ENCODE data around the gene SLC19A2. TPM values are rescaled to one million over a fixed set of nuclear protein-coding genes. Genes with fewer than 3 reads are reported as not detected.

Gene SLC19A2
- total and polyA plus RNA-seq, 2 donors (not counting 3 experiments of a cell fraction or from before 2014, with no cell fraction given) = 5.2 to 5.4 TPM

- DNase-seq (ENCODE audit: low read depth, low spot score) (no peak), FAIRE-seq (no peak)
- no peak overlapping the region for H3K27ac ChIP-seq (ENCODE audit: insufficient read depth, low read depth, low read length)
- no peak overlapping the region for H3K4me3 ChIP-seq (replicated peaks in 1 of 3; ENCODE audit: insufficient read depth in 1 of 3, low read depth in 1 of 3, low read length in 3 of 3)
- peaks cover 33% of the 10 kb centered on the region for H3K4me1 ChIP-seq (ENCODE audit: control insufficient read depth, extremely low read depth, insufficient read depth, low read length)
- TF ChIP-seq JUN (IDR thresholded peaks at IDR 0.05; ENCODE audit: borderline replicate concordance, insufficient read depth, insufficient read length, low read depth) = no peak
- TF ChIP-seq POLR2AphosphoS5 (IDR thresholded peaks at IDR 0.05; ENCODE audit: insufficient read depth, low read depth, low read length) = no peak
- no peak for TF ChIP-seq GATA2 (IDR thresholded peaks at IDR 0.05; ENCODE audit: insufficient read depth, insufficient read length, low read depth, low read length)
- TF ChIP-seq EZH2 (IDR thresholded peaks at IDR 0.05; ENCODE audit: borderline replicate concordance, low read depth, low read length, severe bottlenecking) = no peak
- TF ChIP-seq MAX (IDR thresholded peaks at IDR 0.05; ENCODE audit: insufficient read depth, insufficient read length) = no peak
- no peak for TF ChIP-seq FOS (IDR thresholded peaks at IDR 0.05; ENCODE audit: borderline replicate concordance, insufficient read depth, low read length)
- no peak for TF ChIP-seq CTCF (IDR thresholded peaks at IDR 0.05; ENCODE audit: extremely low read depth in 1 of 2, insufficient read depth in 1 of 2, low read depth in 1 of 2, low read length in 2 of 2)
- TF ChIP-seq MYC (IDR thresholded peaks at IDR 0.05; ENCODE audit: low read depth, low read length) = no peak
- no peak for TF ChIP-seq POLR2A (IDR thresholded peaks at IDR 0.05; ENCODE audit: low read depth, low read length)
- BruUV-seq (replicated peaks) = no TSS peak
- H3K36me3 ChIP-seq (ENCODE audit: control insufficient read depth in 2 of 2, extremely low read depth in 1 of 2, insufficient read depth in 2 of 2, low read length in 2 of 2) = no peaks in the 10 kb centered on the region
- no peak overlapping the region for H3K9ac ChIP-seq (replicated peaks; ENCODE audit: extremely low read depth, insufficient read depth, low read length)
- no peaks in the 10 kb centered on the region for H3K79me2 ChIP-seq (ENCODE audit: control insufficient read depth, insufficient read depth, low read length)
- H3K27me3 ChIP-seq (ENCODE audit: control insufficient read depth in 2 of 2, insufficient read depth in 2 of 2, low read length in 2 of 2) = no peaks in the 10 kb centered on the region
- H3K4me2 ChIP-seq (ENCODE audit: insufficient read depth, low read length) = no peak overlapping the region
- peak overlapping the region; percentile 21 for H2AFZ ChIP-seq (ENCODE audit: low read depth, low read length)
- dilution Hi-C loops (cut with MboI; ENCODE audit: extremely low pct_ligation_motif_present, low sequenced_read_pairs) = no loop called here
- no peaks in the 10 kb centered on the region for H3K9me1 ChIP-seq (replicated peaks; ENCODE audit: control insufficient read depth, extremely low read depth, insufficient read depth, low read length)
- ChIA-PET POLR2A (no interaction called here), CTCF (no interaction called here)
- H3K9me3 ChIP-seq (replicated peaks; ENCODE audit: control insufficient read depth, insufficient read depth, low read length) = no peaks in the 10 kb centered on the region
- intact Hi-C loops (cut with micrococcal nuclease) = no loop called here
- H4K20me1 ChIP-seq (replicated peaks; ENCODE audit: control insufficient read depth, extremely low read depth, insufficient read depth, low read length) = no peaks in the 10 kb centered on the region
Observed at GRCh38 chr1:169513208-169513607, 27.5 kb upstream of the SLC19A2 start.

All from endothelial cell of umbilical vein (primary cell).